ENCODE measurements around the gene UBC.
"Not testable (repeated sequence)": the region's sequence is repeated elsewhere in the genome, so short reads cannot be mapped to it uniquely, and the experiment has no call there.

Gene UBC

GRCh38 chr12:124930586-124930985, 16.1 kb upstream of the UBC start:
- no peak for DNase-seq

GRCh38 chr12:124929649-124930419, 15.4 kb upstream of the UBC start:
- no peak for DNase-seq

GRCh38 chr12:124928912-124929530, 14.6 kb upstream of the UBC start:
- no peak for DNase-seq

- no peak for DNase-seq
These were observed 13.9 kb upstream of the UBC start for GRCh38 chr12:124928095-124928911.

- DNase-seq, result peak; percentile 99
These were observed 13.0 kb upstream of the UBC start for GRCh38 chr12:124927201-124928094.

GRCh38 chr12:124925782-124926181, 11.3 kb upstream of the UBC start:
- not testable (repeated sequence) for DNase-seq

- no peak for DNase-seq
These were observed 10.7 kb upstream of the UBC start for GRCh38 chr12:124925117-124925516.

- DNase-seq, result no peak
These were observed 9.7 kb upstream of the UBC start for GRCh38 chr12:124923905-124924734.

- DNase-seq, result peak; percentile 88
These were observed 7.0 kb upstream of the UBC start for GRCh38 chr12:124921200-124922031.

- DNase-seq, result no peak
These were observed 6.0 kb upstream of the UBC start for GRCh38 chr12:124920353-124920935.

- DNase-seq, result no peak
These were observed 5.3 kb upstream of the UBC start for GRCh38 chr12:124919521-124920352.

- not testable (repeated sequence) for DNase-seq
These were observed 4.2 kb upstream of the UBC start for GRCh38 chr12:124918622-124918988.

- no peak for DNase-seq
These were observed 3.6 kb upstream of the UBC start for GRCh38 chr12:124917841-124918621.

GRCh38 chr12:124917135-124917840, 2.8 kb upstream of the UBC start:
- DNase-seq, result peak; percentile 99

GRCh38 chr12:124916374-124917134, 2.1 kb upstream of the UBC start:
- DNase-seq, result no peak

- peak; percentile 79 for DNase-seq
These were observed 1.1 kb upstream of the UBC start for GRCh38 chr12:124915239-124916236.
